GM21360 (cell line): ENCODE measurements around the gene PLCD3.

Experiments
- ATAC-seq: cut with Tn5 transposase; IDR thresholded peaks from one replicate; pipeline ENCODE4 v1.9.1; 2021; ENCODE audit warnings: mild to moderate bottlenecking, moderate library complexity; ENCODE audit not compliant: unreplicated experiment

PLCD3 gene

GRCh38 chr17:45118691-45119090 lies 13.6 kb downstream of the PLCD3 start:
- no peak for ATAC-seq

- no peak for ATAC-seq
These were observed 14.3 kb downstream of the PLCD3 start for GRCh38 chr17:45117848-45118646.

GRCh38 chr17:45117334-45117733 lies 15.0 kb downstream of the PLCD3 start:
- no peak for ATAC-seq

- ATAC-seq, result no peak
These were observed 15.8 kb downstream of the PLCD3 start for GRCh38 chr17:45116434-45117016.

- ATAC-seq, result no peak
These were observed 16.4 kb downstream of the PLCD3 start for GRCh38 chr17:45115871-45116270.

- ATAC-seq, result no peak
These were observed 17.2 kb downstream of the PLCD3 start for GRCh38 chr17:45115015-45115625.

- ATAC-seq, result no peak
These were observed 18.0 kb downstream of the PLCD3 start for GRCh38 chr17:45114117-45114932.

- no peak for ATAC-seq
These were observed 18.9 kb downstream of the PLCD3 start for GRCh38 chr17:45113424-45113754.

GRCh38 chr17:45112559-45113423 lies 19.5 kb downstream of the PLCD3 start:
- no peak for ATAC-seq

GRCh38 chr17:45111850-45112249 lies 20.5 kb downstream of the PLCD3 start:
- ATAC-seq, result no peak

GRCh38 chr17:45110676-45111611 lies 21.4 kb downstream of the PLCD3 start:
- ATAC-seq, result no peak

- no peak for ATAC-seq
These were observed 23.5 kb downstream of the PLCD3 start for GRCh38 chr17:45108595-45109521.

- ATAC-seq, result no peak
These were observed 24.3 kb downstream of the PLCD3 start for GRCh38 chr17:45108051-45108450.

GRCh38 chr17:45107293-45108010 lies 24.9 kb downstream of the PLCD3 start:
- no peak for ATAC-seq

GRCh38 chr17:45106582-45106981 lies 25.7 kb downstream of the PLCD3 start:
- ATAC-seq, result no peak

GRCh38 chr17:45106096-45106495 lies 26.2 kb downstream of the PLCD3 start:
- ATAC-seq, result no peak

- no peak for ATAC-seq
These were observed 27.2 kb downstream of the PLCD3 start for GRCh38 chr17:45104907-45105624.
